Glutamatergic neuron (in vitro differentiated cells): Measurements from ENCODE around the gene PSMC3. TPM values are rescaled to one million over a fixed set of nuclear protein-coding genes. Genes with fewer than 3 reads are reported as not detected.

Source experiments
- DNase-seq: peaks from one replicate; pipeline ENCODE4 v3.0.0; 2022
- H3K27ac Mint-ChIP-seq: one replicate; pipeline ENCODE4 v1.8.0; 2020; ENCODE audit warnings: mild to moderate bottlenecking, mixed read lengths, inconsistent platforms; ENCODE audit not compliant: unreplicated experiment
- H3K27me3 Mint-ChIP-seq: one replicate; pipeline ENCODE4 v1.8.0; 2020; ENCODE audit warnings: mild to moderate bottlenecking, moderate library complexity, mixed read lengths, inconsistent platforms; ENCODE audit not compliant: unreplicated experiment
- H3K36me3 Mint-ChIP-seq: one replicate; pipeline ENCODE4 v1.8.0; 2020; ENCODE audit warnings: mild to moderate bottlenecking, mixed read lengths, inconsistent platforms; ENCODE audit not compliant: unreplicated experiment
- H3K4me1 Mint-ChIP-seq: one replicate; pipeline ENCODE4 v1.8.0; 2020; ENCODE audit warnings: mild to moderate bottlenecking, low read depth, mixed read lengths, inconsistent platforms; ENCODE audit not compliant: unreplicated experiment
- H3K4me3 Mint-ChIP-seq: one replicate; pipeline ENCODE4 v1.8.0; 2020; ENCODE audit warnings: mild to moderate bottlenecking, mixed read lengths, inconsistent platforms; ENCODE audit not compliant: unreplicated experiment
- H3K9me3 Mint-ChIP-seq: one replicate; pipeline ENCODE4 v1.8.0; 2020; ENCODE audit warnings: mild to moderate bottlenecking, moderate library complexity, mixed read lengths, inconsistent platforms; ENCODE audit not compliant: unreplicated experiment
- total RNA-seq: library from RNA; stranded (reverse); fragmentation: NEBNext Ultra II Directional; extraction: Animal tissue kit (Norgen Biotek cat#: 25700); gene quantifications from one replicate; pipeline ENCODE4 v1.2.1, GENCODE V29; 2021; ENCODE audit not compliant: unreplicated experiment
- TF ChIP-seq, protein P1 (sequence below): fragments of 200-600 bp; sonication (generic); IDR thresholded peaks from one replicate; pipeline ENCODE4 v1.5.0; 2021; ENCODE audit not compliant: partially characterized antibody, unreplicated experiment

Gene PSMC3
- total RNA-seq, 1 donor from 2014 or later, result 112 TPM

GRCh38 chr11:47411884-47412746, 14.1 kb downstream of the PSMC3 start:
- DNase-seq, result peak; percentile 83

DNA sequence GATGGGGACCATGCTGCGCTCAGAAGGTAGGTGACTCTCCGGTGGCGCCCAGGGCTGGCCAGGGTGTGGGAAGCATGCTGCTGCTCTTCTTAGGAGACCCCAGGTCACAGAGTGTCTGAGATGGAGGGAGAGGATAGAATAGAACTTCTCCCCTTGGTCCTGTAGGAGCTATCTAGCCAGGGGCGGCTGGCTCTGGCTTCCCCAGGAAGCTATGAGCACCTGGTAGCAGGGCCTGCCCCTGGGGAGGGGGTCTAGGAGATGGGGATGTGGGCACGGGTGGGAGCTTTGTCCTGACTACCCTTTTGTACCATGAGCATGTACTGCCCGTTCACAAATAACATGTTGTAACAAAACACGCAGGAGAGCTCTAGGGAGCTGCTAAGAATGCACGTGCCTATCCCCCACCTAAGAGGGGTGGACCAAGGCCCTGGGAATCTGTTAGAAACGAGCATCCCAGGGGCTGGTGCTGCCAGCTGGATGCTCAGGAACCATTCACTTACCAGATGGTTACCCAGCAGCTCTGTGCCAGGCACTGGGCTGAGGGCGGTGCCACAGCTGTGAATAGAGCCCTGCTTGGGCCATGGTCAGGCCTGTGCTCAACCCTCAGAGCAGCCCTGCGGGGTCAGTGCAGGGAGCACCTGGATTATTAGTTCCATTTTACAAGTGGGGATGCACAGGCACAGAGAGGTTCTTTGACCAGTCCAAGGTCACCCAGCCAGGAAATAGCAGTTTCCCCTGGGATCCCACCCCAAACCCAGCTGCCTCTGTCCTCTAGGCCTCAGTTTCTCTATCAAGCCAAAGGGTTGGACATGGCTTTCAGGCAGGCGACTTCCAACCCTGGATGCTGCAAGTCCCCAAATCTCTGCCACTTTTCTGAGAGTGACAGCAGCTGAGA, 15.6 kb downstream of the PSMC3 start:
- peak overlapping the region; percentile 49 for H3K4me3 Mint-ChIP-seq
- peaks cover 10% of the 10 kb centered on the region for H3K9me3 Mint-ChIP-seq
- H3K4me1 Mint-ChIP-seq, result peaks cover 11% of the 10 kb centered on the region
- TF ChIP-seq, protein P1, sequence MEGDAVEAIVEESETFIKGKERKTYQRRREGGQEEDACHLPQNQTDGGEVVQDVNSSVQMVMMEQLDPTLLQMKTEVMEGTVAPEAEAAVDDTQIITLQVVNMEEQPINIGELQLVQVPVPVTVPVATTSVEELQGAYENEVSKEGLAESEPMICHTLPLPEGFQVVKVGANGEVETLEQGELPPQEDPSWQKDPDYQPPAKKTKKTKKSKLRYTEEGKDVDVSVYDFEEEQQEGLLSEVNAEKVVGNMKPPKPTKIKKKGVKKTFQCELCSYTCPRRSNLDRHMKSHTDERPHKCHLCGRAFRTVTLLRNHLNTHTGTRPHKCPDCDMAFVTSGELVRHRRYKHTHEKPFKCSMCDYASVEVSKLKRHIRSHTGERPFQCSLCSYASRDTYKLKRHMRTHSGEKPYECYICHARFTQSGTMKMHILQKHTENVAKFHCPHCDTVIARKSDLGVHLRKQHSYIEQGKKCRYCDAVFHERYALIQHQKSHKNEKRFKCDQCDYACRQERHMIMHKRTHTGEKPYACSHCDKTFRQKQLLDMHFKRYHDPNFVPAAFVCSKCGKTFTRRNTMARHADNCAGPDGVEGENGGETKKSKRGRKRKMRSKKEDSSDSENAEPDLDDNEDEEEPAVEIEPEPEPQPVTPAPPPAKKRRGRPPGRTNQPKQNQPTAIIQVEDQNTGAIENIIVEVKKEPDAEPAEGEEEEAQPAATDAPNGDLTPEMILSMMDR, result no peak
- H3K36me3 Mint-ChIP-seq, result peaks cover 5% of the 10 kb centered on the region
- peaks cover 16% of the 10 kb centered on the region for H3K27me3 Mint-ChIP-seq
- DNase-seq, result no peak
- H3K27ac Mint-ChIP-seq, result no peak overlapping the region

More at GRCh38 chr11:47411884-47412746, 14.1 kb downstream of the PSMC3 start:
- Mint-ChIP-seq H3K4me3 (no peak overlapping the region), H3K36me3 (peaks cover 5% of the 10 kb centered on the region), H3K4me1 (peaks cover 7% of the 10 kb centered on the region), H3K9me3 (peaks cover 10% of the 10 kb centered on the region), H3K27me3 (peaks cover 19% of the 10 kb centered on the region), H3K27ac (no peak overlapping the region)
- TF ChIP-seq, protein P1, result peak; percentile 77

GRCh38 chr11:47409440-47410369, 16.5 kb downstream of the PSMC3 start:
- Mint-ChIP-seq H3K27me3 (peaks cover 16% of the 10 kb centered on the region), H3K9me3 (peaks cover 10% of the 10 kb centered on the region), H3K36me3 (peaks cover 5% of the 10 kb centered on the region), H3K27ac (no peak overlapping the region), H3K4me3 (peak overlapping the region; percentile 92), H3K4me1 (peaks cover 11% of the 10 kb centered on the region)
- DNase-seq, result no peak
- TF ChIP-seq, protein P1, result no peak

GRCh38 chr11:47408598-47409439, 17.4 kb downstream of the PSMC3 start:
- no peak for DNase-seq
- H3K27me3 Mint-ChIP-seq, result peaks cover 14% of the 10 kb centered on the region
- H3K36me3 Mint-ChIP-seq, result peaks cover 3% of the 10 kb centered on the region
- H3K9me3 Mint-ChIP-seq, result peaks cover 10% of the 10 kb centered on the region
- H3K4me1 Mint-ChIP-seq, result peaks cover 11% of the 10 kb centered on the region
- H3K27ac Mint-ChIP-seq, result peak overlapping the region; percentile 80
- H3K4me3 Mint-ChIP-seq, result peak overlapping the region; percentile 92
- TF ChIP-seq, protein P1, result no peak
